Neural progenitor cell (in vitro differentiated cells): ENCODE results near the gene GAMT. TPM values are rescaled to one million over a fixed set of nuclear protein-coding genes. Genes with fewer than 3 reads are reported as not detected.

Experiments
- DNase-seq: peaks from one replicate; pipeline ENCODE4 v3.0.0-alpha.2; 2016; ENCODE audit warnings: low spot score
- H2AFZ ChIP-seq: fragments of 200-600 bp; sonication (generic); replicated peaks from 2 replicates; pipeline ENCODE4 v1.6.1; 2016; ENCODE audit warnings: antibody characterized with exemption
- H3F3A ChIP-seq: fragments of 200-600 bp; sonication (generic); 2 replicates; pipeline ENCODE4 v1.6.1; 2016; ENCODE audit warnings: antibody characterized with exemption, low read depth
- H3K27ac ChIP-seq: fragments of 200-600 bp; sonication (generic); 2 replicates; pipeline ENCODE4 v1.5.1; 2016; ENCODE audit warnings: mild to moderate bottlenecking
- H3K27me3 ChIP-seq: fragments of 200-600 bp; sonication (generic); 2 replicates; pipeline ENCODE4 v1.6.1; 2016; ENCODE audit warnings: mild to moderate bottlenecking, moderate library complexity
- H3K36me3 ChIP-seq: fragments of 200-600 bp; sonication (generic); 2 replicates; pipeline ENCODE4 v1.5.1; 2016
- H3K4me1 ChIP-seq: fragments of 200-600 bp; sonication (generic); 2 replicates; pipeline ENCODE4 v1.6.1; 2016; ENCODE audit warnings: mixed run types
- H3K4me2 ChIP-seq: fragments of 200-600 bp; sonication (generic); 2 replicates; pipeline ENCODE4 v1.6.1; 2016
- H3K4me3 ChIP-seq: fragments of 200-600 bp; sonication (generic); 2 replicates; pipeline ENCODE4 v1.5.1; 2016
- H3K79me2 ChIP-seq: fragments of 200-600 bp; sonication (generic); 2 replicates; pipeline ENCODE4 v1.6.1; 2016; ENCODE audit warnings: low read depth
- H3K9ac ChIP-seq: fragments of 200-600 bp; sonication (generic); 2 replicates; pipeline ENCODE4 v1.6.1; 2016
- H3K9me3 ChIP-seq: fragments of 200-600 bp; sonication (generic); 2 replicates; pipeline ENCODE4 v1.5.1; 2016; ENCODE audit warnings: low read depth
- H4K20me1 ChIP-seq: fragments of 200-600 bp; sonication (generic); 2 replicates; pipeline ENCODE4 v1.6.1; 2016; ENCODE audit warnings: low read depth
- H3K27ac Mint-ChIP-seq: 3 replicates; pipeline ENCODE4 v1.8.0; 2021; ENCODE audit warnings: mixed read lengths
- H3K27me3 Mint-ChIP-seq: 2 replicates; pipeline ENCODE4 v1.8.0; 2022; ENCODE audit warnings: low read depth, mild to moderate bottlenecking, inconsistent platforms, moderate library complexity, mixed read lengths; ENCODE audit not compliant: insufficient read depth
- H3K36me3 Mint-ChIP-seq: 3 replicates; pipeline ENCODE4 v1.8.0; 2021; ENCODE audit warnings: mixed read lengths
- H3K4me1 Mint-ChIP-seq: 3 replicates; pipeline ENCODE4 v1.8.0; 2021; ENCODE audit warnings: mixed read lengths
- H3K4me3 Mint-ChIP-seq: 3 replicates; pipeline ENCODE4 v1.8.0; 2021; ENCODE audit warnings: mild to moderate bottlenecking, moderate library complexity, mixed read lengths
- H3K9me3 Mint-ChIP-seq: 3 replicates; pipeline ENCODE4 v1.8.0; 2020; ENCODE audit warnings: mixed read lengths
- CTCF ChIP-seq: fragments of 200-600 bp; sonication (generic); IDR thresholded peaks from 2 replicates; pipeline ENCODE4 v1.5.1; 2017; ENCODE audit warnings: antibody characterized with exemption, mild to moderate bottlenecking
- EZH2 ChIP-seq: fragments of 200-600 bp; sonication (generic); IDR thresholded peaks from 2 replicates; pipeline ENCODE4 v1.6.1; 2017; ENCODE audit warnings: antibody characterized with exemption, mild to moderate bottlenecking, moderate library complexity
- EZH2phosphoT487 ChIP-seq: fragments of 200-600 bp; sonication (generic); IDR thresholded peaks from 2 replicates; pipeline ENCODE4 v1.6.1; 2017; ENCODE audit warnings: antibody characterized with exemption
- total RNA-seq: library from RNA; depleted of rRNA; stranded (reverse); fragments of >200 nt; gene quantifications from 2 replicates; pipeline ENCODE4 v1.2.3, GENCODE V29; 2015; ENCODE audit warnings: low replicate concordance

The GAMT gene
- total RNA-seq, 1 donor from 2014 or later = 13.8 TPM

GRCh38 chr19:1388637-1389026 is 12.7 kb downstream of the GAMT start:
- H3K27ac ChIP-seq = no peak overlapping the region
- Mint-ChIP-seq H3K4me3 (no peak overlapping the region), H3K27ac (no peak overlapping the region)

GRCh38 chr19:1387684-1388636 is 13.4 kb downstream of the GAMT start:
- peaks cover 22% of the 10 kb centered on the region for H3K36me3 Mint-ChIP-seq
- Histone ChIP-seq H3K9ac (no peak overlapping the region), H4K20me1 (no peaks in the 10 kb centered on the region), H3K4me1 (no peaks in the 10 kb centered on the region), H3K79me2 (peaks cover 15% of the 10 kb centered on the region), H2AFZ (no peak overlapping the region), H3K27me3 (no peaks in the 10 kb centered on the region), H3F3A (peaks cover 6% of the 10 kb centered on the region), H3K27ac (no peak overlapping the region), H3K4me2 (no peak overlapping the region), H3K9me3 (no peaks in the 10 kb centered on the region), H3K36me3 (no peaks in the 10 kb centered on the region), H3K4me3 (no peak overlapping the region)
- TF ChIP-seq CTCF (no peak), EZH2phosphoT487 (no peak), EZH2 (no peak)
- H3K4me3 Mint-ChIP-seq = no peak overlapping the region
- peaks cover 5% of the 10 kb centered on the region for H3K9me3 Mint-ChIP-seq
- no peak for DNase-seq
- H3K27ac Mint-ChIP-seq = no peak overlapping the region
- H3K4me1 Mint-ChIP-seq = peaks cover 16% of the 10 kb centered on the region
- peaks cover 17% of the 10 kb centered on the region for H3K27me3 Mint-ChIP-seq

More at GRCh38 chr19:1388637-1389026, 12.7 kb downstream of the GAMT start:
- Histone ChIP-seq H3F3A (peaks cover 5% of the 10 kb centered on the region), H3K9me3 (no peaks in the 10 kb centered on the region), H3K9ac (no peak overlapping the region), H3K4me2 (no peak overlapping the region), H4K20me1 (no peaks in the 10 kb centered on the region), H3K36me3 (no peaks in the 10 kb centered on the region), H3K4me1 (no peaks in the 10 kb centered on the region), H3K79me2 (peaks cover 15% of the 10 kb centered on the region), H2AFZ (no peak overlapping the region), H3K27me3 (no peaks in the 10 kb centered on the region), H3K4me3 (no peak overlapping the region)
- Mint-ChIP-seq H3K9me3 (no peaks in the 10 kb centered on the region), H3K36me3 (peaks cover 16% of the 10 kb centered on the region), H3K27me3 (peaks cover 10% of the 10 kb centered on the region), H3K4me1 (peaks cover 10% of the 10 kb centered on the region)
- no peak for TF ChIP-seq EZH2phosphoT487
- TF ChIP-seq CTCF = no peak
- TF ChIP-seq EZH2 = no peak
- no peak for DNase-seq

GRCh38 chr19:1386945-1387683 is 14.2 kb downstream of the GAMT start:
- peaks cover 13% of the 10 kb centered on the region for H3F3A ChIP-seq
- peaks cover 22% of the 10 kb centered on the region for H3K27me3 Mint-ChIP-seq
- H3K36me3 Mint-ChIP-seq = peaks cover 20% of the 10 kb centered on the region
- peaks cover 15% of the 10 kb centered on the region for H3K79me2 ChIP-seq
- TF ChIP-seq CTCF = no peak
- TF ChIP-seq EZH2phosphoT487 = no peak
- no peak for TF ChIP-seq EZH2
- H3K4me3 Mint-ChIP-seq = no peak overlapping the region
- H3K4me3 ChIP-seq = no peak overlapping the region
- H3K9me3 ChIP-seq = no peaks in the 10 kb centered on the region
- H3K27ac ChIP-seq = no peak overlapping the region
- no peak overlapping the region for H3K9ac ChIP-seq
- H3K4me2 ChIP-seq = no peak overlapping the region
- H4K20me1 ChIP-seq = no peaks in the 10 kb centered on the region
- H2AFZ ChIP-seq = no peak overlapping the region
- H3K4me1 ChIP-seq = peaks cover 2% of the 10 kb centered on the region
- H3K27ac Mint-ChIP-seq = no peak overlapping the region
- peaks cover 18% of the 10 kb centered on the region for H3K4me1 Mint-ChIP-seq
- no peak for DNase-seq
- H3K36me3 ChIP-seq = no peaks in the 10 kb centered on the region
- no peaks in the 10 kb centered on the region for H3K27me3 ChIP-seq
- H3K9me3 Mint-ChIP-seq = peaks cover 7% of the 10 kb centered on the region
